HT1080 (cell line): ENCODE results near the gene SLC16A4. TPM values are rescaled to one million over a fixed set of nuclear protein-coding genes. Genes with fewer than 3 reads are reported as not detected.

Source experiments
- DNase-seq: peaks from one replicate; pipeline ENCODE4 v3.0.0-alpha.2; 2015; ENCODE audit warnings: low read depth
- total RNA-seq: library from RNA; depleted of rRNA; stranded (reverse); fragments of >200 nt; shearing (Covaris generic); gene quantifications from 2 replicates; pipeline ENCODE4 v1.2.3, GENCODE V29; 2014

SLC16A4 gene
- total RNA-seq, 1 experiment from 2014 or later, result 0.61 TPM

- DNase-seq, result no peak
Observed at GRCh38 chr1:110361856-110362255, 29.0 kb downstream of the SLC16A4 start.

- DNase-seq, result no peak
Observed at GRCh38 chr1:110360431-110360830, 30.4 kb downstream of the SLC16A4 start.

- DNase-seq, result no peak
Observed at GRCh38 chr1:110356379-110356778, 34.4 kb downstream of the SLC16A4 start.

- no peak for DNase-seq
Observed at GRCh38 chr1:110355321-110355720, 35.5 kb downstream of the SLC16A4 start.

GRCh38 chr1:110350360-110350759, 40.5 kb downstream of the SLC16A4 start:
- DNase-seq, result no peak

GRCh38 chr1:110348771-110349170, 42.1 kb downstream of the SLC16A4 start:
- DNase-seq, result no peak

- no peak for DNase-seq
Observed at GRCh38 chr1:110348050-110348449, 42.8 kb downstream of the SLC16A4 start.

- no peak for DNase-seq
Observed at GRCh38 chr1:110347182-110347893, 43.5 kb downstream of the SLC16A4 start.

- no peak for DNase-seq
Observed at GRCh38 chr1:110346690-110347089, 44.1 kb downstream of the SLC16A4 start.

GRCh38 chr1:110345480-110345879, 45.3 kb downstream of the SLC16A4 start:
- no peak for DNase-seq

- DNase-seq, result no peak
Observed at GRCh38 chr1:110344152-110344551, 46.7 kb downstream of the SLC16A4 start.

- no peak for DNase-seq
Observed at GRCh38 chr1:110343249-110343648, 47.6 kb downstream of the SLC16A4 start.

- no peak for DNase-seq
Observed at GRCh38 chr1:110341872-110342331, 48.9 kb downstream of the SLC16A4 start.

- DNase-seq, result no peak
Observed at GRCh38 chr1:110341146-110341871, 49.5 kb downstream of the SLC16A4 start.

- no peak for DNase-seq
Observed at GRCh38 chr1:110340207-110340468, 50.7 kb downstream of the SLC16A4 start.

- DNase-seq, result peak; percentile 47
Observed at GRCh38 chr1:110339407-110340206, 51.2 kb downstream of the SLC16A4 start.

- peak; percentile 100 for DNase-seq
Observed at GRCh38 chr1:110338886-110339406, 51.9 kb downstream of the SLC16A4 start, which contains the start of gene RBM15. TSS of gene RBM15 (plus strand) at chr1:110339377. CDS start at chr1:110339406, 29 bp downstream.

- no peak for DNase-seq
Observed at GRCh38 chr1:110338309-110338885, 52.4 kb downstream of the SLC16A4 start.

- no peak for DNase-seq
Observed at GRCh38 chr1:110337704-110338308, 53.0 kb downstream of the SLC16A4 start.

GRCh38 chr1:110336300-110337039, 54.4 kb downstream of the SLC16A4 start:
- no peak for DNase-seq
